CD4-positive, alpha-beta T cell treated with Interleukin-21 for 1 hour (primary cell): Measurements from ENCODE around the gene RAP2A.

Experiments used
- DNase-seq: peaks from one replicate; pipeline ENCODE4 v3.0.0-alpha.2; 2020

Gene RAP2A

GRCh38 chr13:97423300-97424045, 10.5 kb upstream of the RAP2A start:
- no peak for DNase-seq

- no peak for DNase-seq
Observed at GRCh38 chr13:97425590-97425989, 8.4 kb upstream of the RAP2A start.

GRCh38 chr13:97426695-97427094, 7.3 kb upstream of the RAP2A start:
- DNase-seq: no peak

GRCh38 chr13:97429681-97430081, 4.3 kb upstream of the RAP2A start:
- no peak for DNase-seq

GRCh38 chr13:97430296-97430695, 3.7 kb upstream of the RAP2A start:
- DNase-seq: no peak

- no peak for DNase-seq
Observed at GRCh38 chr13:97431171-97431764, 2.7 kb upstream of the RAP2A start.

- DNase-seq: peak; percentile 1
Observed at GRCh38 chr13:97432232-97432916, 1.6 kb upstream of the RAP2A start.

- DNase-seq: peak; percentile 100
Observed at GRCh38 chr13:97432917-97433726, 847 bp upstream of the RAP2A start.

- peak; percentile 52 for DNase-seq
Observed at GRCh38 chr13:97434397-97435201, 630 bp downstream of the RAP2A start.

GRCh38 chr13:97435323-97435722, 1.4 kb downstream of the RAP2A start:
- DNase-seq: peak; percentile 7

GRCh38 chr13:97435794-97436193, 1.8 kb downstream of the RAP2A start:
- peak; percentile 14 for DNase-seq

- no peak for DNase-seq
Observed at GRCh38 chr13:97436845-97437244, 2.9 kb downstream of the RAP2A start.

GRCh38 chr13:97437729-97438128, 3.8 kb downstream of the RAP2A start:
- no peak for DNase-seq

- no peak for DNase-seq
Observed at GRCh38 chr13:97438856-97439595, 5.1 kb downstream of the RAP2A start.

- DNase-seq: no peak
Observed at GRCh38 chr13:97440598-97441170, 6.7 kb downstream of the RAP2A start.

- no peak for DNase-seq
Observed at GRCh38 chr13:97441368-97441767, 7.4 kb downstream of the RAP2A start.

- no peak for DNase-seq
Observed at GRCh38 chr13:97445522-97446187, 11.7 kb downstream of the RAP2A start.

- no peak for DNase-seq
Observed at GRCh38 chr13:97446448-97446847, 12.5 kb downstream of the RAP2A start.

- no peak for DNase-seq
Observed at GRCh38 chr13:97448503-97449251, 14.7 kb downstream of the RAP2A start.

GRCh38 chr13:97454699-97455098, 20.7 kb downstream of the RAP2A start:
- DNase-seq: no peak
